Vagina (tissue), 2 donors: ENCODE results near the gene PLCB3. TPM values are rescaled to one million over a fixed set of nuclear protein-coding genes. Genes with fewer than 3 reads are reported as not detected.

Experiments used
- DNase-seq, 2 donors: peaks; one replicate each; pipeline ENCODE4 v3.0.0-alpha.2; 2017; ENCODE audit errors: extremely low spot score in 2 of 2
- H3K27ac ChIP-seq: fragments of 200-600 bp; sonication (generic); one replicate; pipeline ENCODE4 v1.5.1; 2019
- H3K27me3 ChIP-seq: fragments of 200-600 bp; sonication (generic); one replicate; pipeline ENCODE4 v1.5.1; 2019
- H3K36me3 ChIP-seq, 2 donors: fragments of 200-600 bp; sonication (generic); one replicate each; pipeline ENCODE4 v1.5.1; 2017 to 2019
- H3K4me1 ChIP-seq: fragments of 200-600 bp; sonication (generic); one replicate; pipeline ENCODE4 v1.5.1; 2019
- H3K4me3 ChIP-seq, 2 donors: fragments of 200-600 bp; sonication (generic); 1 replicate in 1 of 2; 2 replicates in 1 of 2; pipeline ENCODE4 v1.5.1; 2016 to 2019
- H3K9me3 ChIP-seq: fragments of 200-600 bp; sonication (generic); one replicate; pipeline ENCODE4 v1.5.1; 2019
- CTCF ChIP-seq, 3 experiments: fragments of 450-650 bp in 2 of 3; fragments of 200-600 bp in 1 of 3; sonication (generic) in 1 of 3; IDR thresholded peaks; one replicate each; pipeline ENCODE4 v1.5.1; 2017 to 2019; ENCODE audit warnings: antibody characterized with exemption in 3 of 3, mild to moderate bottlenecking in 2 of 3, moderate library complexity in 2 of 3
- POLR2A ChIP-seq, 2 donors: fragments of 450-650 bp; IDR thresholded peaks; one replicate each; pipeline ENCODE4 v1.6.1; 2017; ENCODE audit warnings: antibody characterized with exemption in 2 of 2, mild to moderate bottlenecking in 2 of 2, moderate library complexity in 2 of 2
- POLR2AphosphoS5 ChIP-seq, 2 donors: sonication (generic); formaldehyde crosslinking; IDR thresholded peaks; one replicate each; pipeline ENCODE4 v1.9.0; 2017; ENCODE audit warnings: antibody characterized with exemption in 2 of 2, mild to moderate bottlenecking in 2 of 2, low read depth in 1 of 2; ENCODE audit not compliant: insufficient read depth in 1 of 2
- intact Hi-C: fragments of 100-400 bp; cut with DNase I; formaldehyde crosslinking; loops from one replicate; pipeline ENCODE4 v1.15.1; 2023
- total RNA-seq: library from RNA; depleted of rRNA; stranded (reverse); fragments of >200 nt; gene quantifications from one replicate; pipeline ENCODE4 v1.2.3, GENCODE V29; 2016

The PLCB3 gene
- total RNA-seq, 1 donor from 2014 or later, result 33.1 TPM

DNA sequence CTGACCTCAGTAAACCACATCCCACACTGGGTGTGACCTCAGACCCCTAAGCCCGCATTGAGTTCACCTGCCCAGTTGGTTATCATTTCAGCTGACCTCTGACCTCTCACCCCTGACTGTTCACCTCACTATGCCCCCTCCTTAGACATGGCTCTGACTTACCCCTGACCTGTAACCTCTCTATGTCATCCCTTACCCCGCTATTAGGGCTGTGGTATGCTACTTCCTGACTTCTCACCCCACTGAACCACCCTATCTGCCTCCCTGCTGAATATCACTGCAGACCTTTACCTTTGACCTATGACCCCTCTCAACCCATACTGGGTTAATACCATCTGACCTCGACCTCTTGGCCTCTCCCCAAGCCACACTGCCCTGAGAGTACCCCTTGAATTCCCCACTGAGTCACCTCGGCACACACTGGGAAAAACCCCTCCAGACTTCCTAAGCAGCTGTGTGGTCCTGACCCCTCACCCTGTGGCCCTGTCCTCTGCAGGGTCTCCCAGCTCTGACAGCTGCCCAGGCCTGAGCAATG, 8.3 kb downstream of the PLCB3 start:
- Histone ChIP-seq H3K4me1 (no peaks in the 10 kb centered on the region), H3K27me3 (no peaks in the 10 kb centered on the region), H3K27ac (no peak overlapping the region), H3K4me3 (no peak overlapping the region), H3K36me3 (peaks cover 0 to 64% of the 10 kb centered on the region in 2 donors), H3K9me3 (no peaks in the 10 kb centered on the region)
- TF ChIP-seq CTCF (IDR thresholded peaks at IDR 0.05), result no peak
- no peak for TF ChIP-seq POLR2AphosphoS5 (IDR thresholded peaks at IDR 0.05; ENCODE audit: insufficient read depth in 1 of 2, low read depth in 1 of 2)
- no peak for TF ChIP-seq POLR2A (IDR thresholded peaks at IDR 0.05)
- intact Hi-C loops, result no loop called here
- DNase-seq, result no peak

GRCh38 chr11:64260147-64260708, 8.9 kb downstream of the PLCB3 start:
- H3K9me3 ChIP-seq, result no peaks in the 10 kb centered on the region
- H3K27me3 ChIP-seq, result no peaks in the 10 kb centered on the region
- H3K36me3 ChIP-seq, result peaks cover 0 to 61% of the 10 kb centered on the region in 2 donors
- no peaks in the 10 kb centered on the region for H3K4me1 ChIP-seq
- H3K27ac ChIP-seq, result no peak overlapping the region
- intact Hi-C loops, result no loop called here
- DNase-seq, result no peak
- TF ChIP-seq POLR2AphosphoS5 (IDR thresholded peaks at IDR 0.05; ENCODE audit: insufficient read depth in 1 of 2, low read depth in 1 of 2) (no peak), POLR2A (IDR thresholded peaks at IDR 0.05) (no peak), CTCF (IDR thresholded peaks at IDR 0.05) (no peak)
- no peak overlapping the region for H3K4me3 ChIP-seq

DNA sequence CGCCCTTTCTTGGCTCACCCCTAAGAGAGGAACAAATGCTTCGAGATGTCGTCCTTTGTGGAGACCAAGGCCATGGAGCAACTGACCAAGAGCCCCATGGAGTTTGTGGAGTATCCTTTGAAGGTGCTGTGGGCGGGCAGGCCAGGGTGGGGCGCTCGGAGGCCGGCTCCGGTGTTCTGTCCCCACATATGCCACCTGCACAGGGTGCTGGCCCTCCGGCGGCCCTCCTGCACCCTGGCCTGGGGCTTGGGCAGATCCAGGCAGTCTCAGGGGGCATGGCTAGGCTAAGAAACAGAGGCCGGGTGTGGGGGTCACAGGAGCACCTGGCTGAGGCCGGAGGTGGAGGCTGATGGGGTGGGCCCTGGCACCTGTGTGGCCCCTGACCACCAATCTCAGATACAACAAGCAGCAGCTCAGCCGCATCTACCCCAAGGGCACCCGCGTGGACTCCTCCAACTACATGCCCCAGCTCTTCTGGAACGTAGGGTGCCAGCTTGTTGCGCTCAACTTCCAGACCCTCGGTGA, 10.3 kb downstream of the PLCB3 start:
- Histone ChIP-seq H3K9me3 (no peaks in the 10 kb centered on the region), H3K27me3 (no peaks in the 10 kb centered on the region), H3K4me1 (no peaks in the 10 kb centered on the region), H3K27ac (no peak overlapping the region), H3K36me3 (peaks cover 0 to 67% of the 10 kb centered on the region in 2 donors), H3K4me3 (no peak overlapping the region)
- intact Hi-C loops, result no loop called here
- no peak for DNase-seq
- TF ChIP-seq CTCF (IDR thresholded peaks at IDR 0.05) (no peak), POLR2AphosphoS5 (IDR thresholded peaks at IDR 0.05; ENCODE audit: insufficient read depth in 1 of 2, low read depth in 1 of 2) (no peak), POLR2A (IDR thresholded peaks at IDR 0.05) (no peak)

DNA sequence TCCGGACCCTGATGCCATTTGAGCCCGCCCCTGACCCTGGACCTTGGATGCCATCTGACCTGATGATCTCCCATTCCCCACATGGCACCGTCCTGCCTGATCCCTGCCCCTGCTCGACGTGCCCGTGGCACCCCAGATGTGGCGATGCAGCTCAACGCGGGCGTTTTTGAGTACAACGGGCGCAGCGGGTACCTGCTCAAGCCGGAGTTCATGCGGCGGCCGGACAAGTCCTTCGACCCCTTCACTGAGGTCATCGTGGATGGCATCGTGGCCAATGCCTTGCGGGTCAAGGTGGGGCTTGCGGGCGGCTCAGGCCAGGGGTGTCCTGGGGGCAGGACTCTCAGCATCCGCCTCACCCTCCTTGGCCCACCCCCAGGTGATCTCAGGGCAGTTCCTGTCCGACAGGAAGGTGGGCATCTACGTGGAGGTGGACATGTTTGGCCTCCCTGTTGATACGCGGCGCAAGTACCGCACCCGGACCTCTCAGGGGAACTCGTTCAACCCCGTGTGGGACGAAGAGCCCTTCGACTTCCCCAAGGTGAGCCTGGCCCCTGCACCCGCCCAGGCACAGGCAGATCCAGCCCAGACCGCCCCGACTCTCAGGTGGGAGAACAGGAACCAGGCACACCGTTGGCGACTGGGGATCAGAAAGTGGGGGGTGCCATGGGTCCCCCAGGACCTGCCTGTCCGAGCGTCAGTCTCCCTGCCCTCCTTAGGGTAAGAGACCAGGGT, 11.1 kb downstream of the PLCB3 start:
- H3K4me1 ChIP-seq, result peaks cover 4% of the 10 kb centered on the region
- TF ChIP-seq POLR2A (IDR thresholded peaks at IDR 0.05) (no peak), POLR2AphosphoS5 (IDR thresholded peaks at IDR 0.05; ENCODE audit: insufficient read depth in 1 of 2, low read depth in 1 of 2) (no peak), CTCF (IDR thresholded peaks at IDR 0.05) (no peak)
- no peaks in the 10 kb centered on the region for H3K9me3 ChIP-seq
- H3K4me3 ChIP-seq, result no peak overlapping the region
- no peak overlapping the region for H3K27ac ChIP-seq
- DNase-seq, result no peak
- no peaks in the 10 kb centered on the region for H3K27me3 ChIP-seq
- peaks cover 0 to 68% of the 10 kb centered on the region in 2 donors for H3K36me3 ChIP-seq
- intact Hi-C loops, result no loop called here
